Peyer's patch (tissue), 4 donors: ENCODE results near the gene MOB3B. TPM values are rescaled to one million over a fixed set of nuclear protein-coding genes. Genes with fewer than 3 reads are reported as not detected.
A peak's percentile ranks its signal among the peaks of the same experiment; 100 is the strongest.

ENCODE experiments used
- DNase-seq, 3 donors: peaks; one replicate each; pipeline ENCODE4 v3.0.0-alpha.2; 2017 to 2019
- H3K27ac ChIP-seq, 4 donors: fragments of 200-600 bp; sonication (generic); one replicate each; pipeline ENCODE4 v1.5.1; 2016 to 2019
- H3K27me3 ChIP-seq, 2 donors: fragments of 200-600 bp; sonication (generic); one replicate each; pipeline ENCODE4 v1.5.1; 2019
- H3K36me3 ChIP-seq, 3 donors: fragments of 200-600 bp; sonication (generic); one replicate each; pipeline ENCODE4 v1.5.1; 2016 to 2019
- H3K4me1 ChIP-seq, 4 donors: fragments of 200-600 bp; sonication (generic); one replicate each; pipeline ENCODE4 v1.5.1; 2016 to 2019
- H3K4me3 ChIP-seq, 4 donors: fragments of 200-600 bp; sonication (generic); 1 replicate in 3 of 4; 2 replicates in 1 of 4; pipeline ENCODE4 v1.5.1; 2016 to 2019; ENCODE audit warnings: mild to moderate bottlenecking in 1 of 4
- H3K9me3 ChIP-seq, 4 donors: fragments of 200-600 bp; sonication (generic); one replicate each; pipeline ENCODE4 v1.5.1; 2016 to 2019; ENCODE audit warnings: mild to moderate bottlenecking in 1 of 4
- POLR2A ChIP-seq, 2 donors: fragments of 450-650 bp; IDR thresholded peaks; one replicate each; pipeline ENCODE4 v1.5.1; 2017; ENCODE audit warnings: antibody characterized with exemption in 2 of 2, mild to moderate bottlenecking in 2 of 2, moderate library complexity in 2 of 2
- total RNA-seq, 4 donors: library from RNA; depleted of rRNA; stranded (reverse); fragments of >200 nt; gene quantifications; one replicate each; pipeline ENCODE4 v1.1.0, GENCODE V29; 2016
- TF ChIP-seq, protein P1 (sequence below), 6 experiments: fragments of 450-650 bp in 4 of 6; fragments of 200-600 bp in 2 of 6; sonication (generic) in 1 of 6; IDR thresholded peaks; one replicate each; pipeline ENCODE4 v1.5.1; 2017 to 2019; ENCODE audit warnings: antibody characterized with exemption in 6 of 6, mild to moderate bottlenecking in 3 of 6, moderate library complexity in 1 of 6

Gene MOB3B
- total RNA-seq, 4 donors from 2014 or later = 24.8 to 65.7 (median 36.4) TPM

DNA sequence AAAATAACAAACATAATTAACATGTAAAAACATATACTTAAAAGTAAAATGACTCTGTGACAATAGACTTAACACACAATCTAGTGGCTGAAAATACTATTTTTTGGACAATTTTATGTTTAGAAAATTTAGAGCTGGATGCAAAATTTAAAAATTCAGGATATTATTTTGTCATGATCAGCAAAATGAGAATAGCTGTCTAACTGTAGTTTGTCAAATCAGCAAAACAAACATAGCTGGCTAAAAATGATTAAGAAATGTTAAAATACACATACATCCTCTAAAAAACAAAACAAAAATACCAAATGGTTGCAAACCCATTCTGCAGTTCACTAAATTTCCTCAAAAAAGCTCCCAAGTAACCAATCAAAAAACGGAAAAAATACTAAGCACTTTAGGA is 25.1 kb upstream of the MOB3B start:
- no peaks in the 10 kb centered on the region for H3K9me3 ChIP-seq
- no peaks in the 10 kb centered on the region for H3K4me1 ChIP-seq
- H3K27me3 ChIP-seq = no peaks in the 10 kb centered on the region
- TF ChIP-seq, protein P1, sequence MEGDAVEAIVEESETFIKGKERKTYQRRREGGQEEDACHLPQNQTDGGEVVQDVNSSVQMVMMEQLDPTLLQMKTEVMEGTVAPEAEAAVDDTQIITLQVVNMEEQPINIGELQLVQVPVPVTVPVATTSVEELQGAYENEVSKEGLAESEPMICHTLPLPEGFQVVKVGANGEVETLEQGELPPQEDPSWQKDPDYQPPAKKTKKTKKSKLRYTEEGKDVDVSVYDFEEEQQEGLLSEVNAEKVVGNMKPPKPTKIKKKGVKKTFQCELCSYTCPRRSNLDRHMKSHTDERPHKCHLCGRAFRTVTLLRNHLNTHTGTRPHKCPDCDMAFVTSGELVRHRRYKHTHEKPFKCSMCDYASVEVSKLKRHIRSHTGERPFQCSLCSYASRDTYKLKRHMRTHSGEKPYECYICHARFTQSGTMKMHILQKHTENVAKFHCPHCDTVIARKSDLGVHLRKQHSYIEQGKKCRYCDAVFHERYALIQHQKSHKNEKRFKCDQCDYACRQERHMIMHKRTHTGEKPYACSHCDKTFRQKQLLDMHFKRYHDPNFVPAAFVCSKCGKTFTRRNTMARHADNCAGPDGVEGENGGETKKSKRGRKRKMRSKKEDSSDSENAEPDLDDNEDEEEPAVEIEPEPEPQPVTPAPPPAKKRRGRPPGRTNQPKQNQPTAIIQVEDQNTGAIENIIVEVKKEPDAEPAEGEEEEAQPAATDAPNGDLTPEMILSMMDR (IDR thresholded peaks at IDR 0.05) = no peak
- TF ChIP-seq POLR2A (IDR thresholded peaks at IDR 0.05) = no peak
- peaks cover 0 to 38% (median 0%) of the 10 kb centered on the region in 3 donors for H3K36me3 ChIP-seq
- no peak for DNase-seq
- no peak overlapping the region for H3K27ac ChIP-seq
- H3K4me3 ChIP-seq = no peak overlapping the region

DNA sequence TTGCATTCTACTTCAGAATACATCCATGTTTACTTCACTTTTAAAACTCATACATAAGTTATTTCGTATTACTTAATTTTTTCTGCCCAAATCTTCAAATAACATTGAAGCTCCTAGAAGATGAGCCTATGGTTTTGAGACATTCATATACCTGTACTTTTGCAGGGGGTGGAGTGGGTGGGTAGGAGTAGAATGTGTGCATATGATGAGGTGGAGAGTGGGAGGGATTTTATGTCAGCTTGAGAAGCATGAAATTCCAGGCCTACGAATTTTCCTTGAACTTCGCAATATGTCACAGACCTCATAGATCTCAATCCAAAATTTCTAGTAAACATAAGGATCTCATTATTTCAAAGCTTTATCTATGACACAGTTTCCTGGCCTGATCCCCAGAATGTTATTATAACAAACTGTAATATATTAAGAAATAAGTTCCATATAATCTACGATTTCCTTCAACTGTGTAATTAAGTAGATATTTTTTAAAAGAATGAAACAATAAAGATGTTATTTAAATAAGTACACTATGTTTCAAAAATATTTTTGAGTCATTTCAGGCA is 19.7 kb upstream of the MOB3B start:
- no peak for DNase-seq

DNA sequence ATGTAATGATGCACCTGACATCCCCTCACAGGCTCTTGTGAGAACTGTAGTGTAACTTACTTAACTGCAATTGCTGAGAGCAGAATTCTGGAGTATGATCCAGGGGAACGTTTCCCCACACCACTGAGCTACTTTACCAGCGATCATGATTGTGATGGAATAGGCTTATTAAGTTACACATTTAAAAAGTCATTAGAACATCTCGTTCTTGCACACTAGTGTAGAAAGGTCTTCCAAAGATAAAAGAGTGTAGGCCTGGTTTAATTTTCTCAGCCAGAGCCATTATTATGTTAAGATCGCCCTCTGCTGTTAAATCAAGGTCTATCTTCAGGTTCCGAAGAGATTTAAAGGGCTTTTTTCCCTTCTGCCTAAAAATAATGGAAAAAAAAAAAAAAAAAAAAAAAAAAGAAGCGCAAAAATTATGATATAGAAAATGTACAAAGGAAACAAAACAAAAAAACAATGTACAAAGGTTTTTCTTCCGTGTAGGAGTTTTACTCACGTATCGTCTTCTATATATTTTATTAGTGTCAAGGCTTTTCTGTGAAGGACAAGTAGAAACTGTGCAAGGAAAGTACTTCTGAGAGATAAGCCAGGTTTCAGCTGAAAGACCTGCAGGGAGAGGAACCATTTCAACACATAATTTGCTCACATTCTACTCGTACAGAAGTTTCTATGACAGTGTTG is 18.6 kb upstream of the MOB3B start:
- H3K4me3 ChIP-seq = no peak overlapping the region
- no peak for DNase-seq
- no peaks in the 10 kb centered on the region for H3K4me1 ChIP-seq
- H3K27me3 ChIP-seq = no peaks in the 10 kb centered on the region
- no peak overlapping the region for H3K27ac ChIP-seq
- no peak for TF ChIP-seq POLR2A (IDR thresholded peaks at IDR 0.05)
- TF ChIP-seq, protein P1 (IDR thresholded peaks at IDR 0.05) = peak in 4 of 6 experiments; percentile 36 to 68 (median 66)
- no peaks in the 10 kb centered on the region for H3K36me3 ChIP-seq
- no peaks in the 10 kb centered on the region for H3K9me3 ChIP-seq

More for the DNA sequence above, 19.7 kb upstream of the MOB3B start:
- Histone ChIP-seq H3K27me3 (no peaks in the 10 kb centered on the region), H3K9me3 (no peaks in the 10 kb centered on the region), H3K4me3 (no peak overlapping the region), H3K27ac (no peak overlapping the region), H3K4me1 (no peaks in the 10 kb centered on the region), H3K36me3 (peaks cover 0 to 2% (median 0%) of the 10 kb centered on the region in 3 donors)
- TF ChIP-seq, protein P1 (IDR thresholded peaks at IDR 0.05) = no peak
- TF ChIP-seq POLR2A (IDR thresholded peaks at IDR 0.05) = no peak

DNA sequence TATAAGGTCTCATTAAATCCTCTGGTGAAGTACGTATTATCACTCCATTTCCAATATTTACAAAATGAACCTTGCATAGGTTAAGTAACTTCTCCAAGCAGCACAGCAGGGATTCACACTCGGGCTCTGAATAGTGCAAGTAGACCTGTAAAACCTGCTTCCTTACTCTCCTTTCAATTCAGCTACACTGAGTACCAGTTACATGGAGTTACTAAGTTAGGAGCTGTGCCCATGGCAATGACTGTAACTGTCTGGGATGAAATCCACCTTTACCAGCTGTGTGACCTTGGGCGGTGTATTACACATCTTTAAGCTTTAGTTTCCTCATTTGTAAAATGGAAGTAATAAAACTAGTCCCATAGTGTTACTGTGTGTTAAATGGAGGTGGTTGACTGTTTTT is 15.9 kb upstream of the MOB3B start:
- Histone ChIP-seq H3K9me3 (no peaks in the 10 kb centered on the region), H3K4me1 (peaks cover 0 to 5% (median 0%) of the 10 kb centered on the region in 4 donors), H3K4me3 (no peak overlapping the region), H3K27ac (no peak overlapping the region), H3K27me3 (no peaks in the 10 kb centered on the region), H3K36me3 (no peaks in the 10 kb centered on the region)
- DNase-seq = no peak
- TF ChIP-seq, protein P1 (IDR thresholded peaks at IDR 0.05) = no peak
- no peak for TF ChIP-seq POLR2A (IDR thresholded peaks at IDR 0.05)

DNA sequence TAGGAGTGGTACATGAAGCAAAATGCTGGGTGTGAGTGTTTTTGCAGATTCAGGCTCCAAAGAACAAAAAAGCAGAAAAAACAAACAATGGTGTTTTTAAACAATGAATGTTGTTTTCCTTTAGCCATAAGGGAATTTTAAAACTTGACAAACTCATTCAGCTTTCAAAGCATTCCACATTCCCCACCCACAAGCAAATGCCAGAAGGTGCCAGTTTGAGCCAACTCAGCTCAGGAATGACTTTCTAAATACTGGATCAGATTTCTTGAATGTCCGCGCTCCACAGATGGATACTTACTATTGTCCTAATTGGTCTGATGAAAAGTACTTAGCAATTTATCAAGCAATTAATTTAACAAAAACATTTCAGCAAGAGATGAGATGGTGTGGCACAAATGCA is 12.9 kb upstream of the MOB3B start:
- no peak for TF ChIP-seq POLR2A (IDR thresholded peaks at IDR 0.05)
- peaks cover 0 to 15% (median 0%) of the 10 kb centered on the region in 4 donors for H3K4me1 ChIP-seq
- no peaks in the 10 kb centered on the region for H3K9me3 ChIP-seq
- H3K27me3 ChIP-seq = no peaks in the 10 kb centered on the region
- no peak overlapping the region for H3K4me3 ChIP-seq
- H3K36me3 ChIP-seq = no peaks in the 10 kb centered on the region
- DNase-seq = no peak
- H3K27ac ChIP-seq = no peak overlapping the region

DNA sequence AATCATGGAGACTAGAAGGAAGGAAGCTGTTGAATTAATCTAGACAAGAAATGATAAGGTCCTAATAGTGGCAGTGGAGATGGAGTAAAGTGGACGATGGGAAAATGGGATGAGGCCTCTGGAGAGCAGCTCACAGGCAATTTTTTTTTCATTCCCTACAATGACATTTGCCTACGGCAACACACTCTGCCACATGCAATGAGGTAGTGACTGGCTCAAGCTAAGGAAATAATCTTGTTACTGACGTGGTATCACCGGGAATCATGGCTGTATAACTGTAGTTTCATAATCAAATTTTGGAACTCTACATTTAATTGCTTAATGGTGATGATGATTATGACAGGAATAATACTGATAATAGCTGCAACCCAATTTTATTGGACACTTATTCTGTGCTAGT is 12.1 kb upstream of the MOB3B start:
- no peak for DNase-seq
- H3K4me1 ChIP-seq = peaks cover 0 to 15% (median 0%) of the 10 kb centered on the region in 4 donors
- H3K9me3 ChIP-seq = no peaks in the 10 kb centered on the region
- no peak overlapping the region for H3K27ac ChIP-seq
- TF ChIP-seq, protein P1 (IDR thresholded peaks at IDR 0.05) = no peak
- TF ChIP-seq POLR2A (IDR thresholded peaks at IDR 0.05) = no peak
- no peaks in the 10 kb centered on the region for H3K36me3 ChIP-seq
- H3K4me3 ChIP-seq = no peak overlapping the region
- H3K27me3 ChIP-seq = no peaks in the 10 kb centered on the region
